HEK293T (cell line): Measurements from ENCODE around the gene CEP83.
"Not testable (repeated sequence)": the region's sequence is repeated elsewhere in the genome, so short reads cannot be mapped to it uniquely, and the experiment has no call there.

ENCODE experiments used
- CTCF ChIA-PET: fragments of 350-600 bp; formaldehyde crosslinking; extraction: SDS; loops from one replicate; lab custom pipeline; 2021; ENCODE audit warnings: antibody characterized with exemption, inconsistent platforms; lab: Yijun Ruan, JAX
- POLR2A ChIA-PET: fragments of 350-600 bp; formaldehyde crosslinking; extraction: SDS; loops from one replicate; lab custom pipeline; 2020; ENCODE audit warnings: antibody characterized with exemption, inconsistent platforms; lab: Yijun Ruan, JAX
- DNase-seq: peaks from one replicate; pipeline ENCODE4 v3.0.0; 2012; ENCODE audit warnings: mixed read lengths; ENCODE audit errors: extremely low spot score
- ARNT ChIP-seq: fragments of 450-650 bp; IDR thresholded peaks from 2 replicates; pipeline ENCODE4 v1.6.1; 2017; ENCODE audit warnings: mild to moderate bottlenecking
- BHLHE40 ChIP-seq: fragments of 450-650 bp; IDR thresholded peaks from 2 replicates; pipeline ENCODE4 v1.6.1; 2016; ENCODE audit warnings: mild to moderate bottlenecking, moderate library complexity, borderline replicate concordance
- CTBP1 ChIP-seq: fragments of 450-650 bp; IDR thresholded peaks from 2 replicates; pipeline ENCODE4 v1.6.1; 2016; ENCODE audit warnings: borderline replicate concordance
- ELF4 ChIP-seq: fragments of 450-650 bp; IDR thresholded peaks from 2 replicates; pipeline ENCODE4 v1.6.1; 2017; ENCODE audit warnings: antibody characterized with exemption
- FOXA1 ChIP-seq: fragments of 450-650 bp; IDR thresholded peaks from 2 replicates; pipeline ENCODE4 v1.6.1; 2016; ENCODE audit warnings: mild to moderate bottlenecking
- FOXK2 ChIP-seq: fragments of 450-650 bp; IDR thresholded peaks from 2 replicates; pipeline ENCODE4 v1.6.1; 2016; ENCODE audit warnings: mild to moderate bottlenecking
- FOXM1 ChIP-seq: fragments of 450-650 bp; IDR thresholded peaks from 2 replicates; pipeline ENCODE4 v1.6.1; 2017; ENCODE audit warnings: mild to moderate bottlenecking, borderline replicate concordance
- HDGF ChIP-seq: fragments of 450-650 bp; IDR thresholded peaks from 2 replicates; pipeline ENCODE4 v1.6.1; 2017; ENCODE audit warnings: antibody characterized with exemption, borderline replicate concordance
- L3MBTL2 ChIP-seq: fragments of 450-650 bp; conservative IDR thresholded peaks from 2 replicates; pipeline ENCODE4 v1.6.1; 2016; ENCODE audit warnings: mild to moderate bottlenecking
- LEF1 ChIP-seq: fragments of 450-650 bp; IDR thresholded peaks from 2 replicates; pipeline ENCODE4 v1.6.1; 2017; ENCODE audit warnings: mild to moderate bottlenecking, borderline replicate concordance
- NFRKB ChIP-seq: fragments of 450-650 bp; IDR thresholded peaks from 2 replicates; pipeline ENCODE4 v1.6.1; 2016; ENCODE audit warnings: mild to moderate bottlenecking, moderate library complexity
- PKNOX1 ChIP-seq: fragments of 450-650 bp; IDR thresholded peaks from 2 replicates; pipeline ENCODE4 v1.6.1; 2016
- SP1 ChIP-seq: fragments of 450-650 bp; IDR thresholded peaks from 2 replicates; pipeline ENCODE4 v1.6.1; 2017
- SUZ12 ChIP-seq: fragments of 450-650 bp; IDR thresholded peaks from 2 replicates; pipeline ENCODE4 v1.6.1; 2016; ENCODE audit warnings: mild to moderate bottlenecking
- TARDBP ChIP-seq: fragments of 450-650 bp; IDR thresholded peaks from 2 replicates; pipeline ENCODE4 v1.6.1; 2016
- ZNF384 ChIP-seq: fragments of 450-650 bp; IDR thresholded peaks from 2 replicates; pipeline ENCODE4 v1.6.1; 2016

The CEP83 gene

GRCh38 chr12:94329366-94329765, 130.3 kb downstream of the CEP83 start:
- ChIA-PET CTCF (interaction anchor here (1.0 kb wide), 1 partner anchor 205 kb away, joined by 3 read pairs; no protein-coding TSS in a partner anchor), POLR2A (no interaction called here)
- no peak for TF ChIP-seq ARNT
- no peak for TF ChIP-seq FOXA1
- TF ChIP-seq HDGF, result no peak
- TF ChIP-seq CTBP1, result no peak
- TF ChIP-seq ELF4, result no peak
- no peak for TF ChIP-seq LEF1
- no peak for TF ChIP-seq FOXK2
- no peak for TF ChIP-seq SP1
- no peak for TF ChIP-seq PKNOX1
- no peak for TF ChIP-seq ZNF384
- TF ChIP-seq BHLHE40, result no peak
- no peak for TF ChIP-seq TARDBP
- TF ChIP-seq L3MBTL2, result no peak
- TF ChIP-seq NFRKB, result no peak
- no peak for TF ChIP-seq SUZ12
- no peak for TF ChIP-seq FOXM1
- DNase-seq, result no peak

- ChIA-PET CTCF (no interaction called here), POLR2A (no interaction called here)
- DNase-seq, result no peak
- TF ChIP-seq FOXK2 (no peak), FOXM1 (no peak), LEF1 (no peak), HDGF (no peak), SUZ12 (no peak), FOXA1 (no peak), L3MBTL2 (no peak), PKNOX1 (no peak)
Measured at GRCh38 chr12:94327809-94328208, 131.9 kb downstream of the CEP83 start.

- DNase-seq, result no peak
- CTCF ChIA-PET, result no interaction called here
Measured at GRCh38 chr12:94326727-94327126, 132.9 kb downstream of the CEP83 start.

GRCh38 chr12:94326234-94326633, 133.4 kb downstream of the CEP83 start:
- CTCF ChIA-PET, result no interaction called here
- POLR2A ChIA-PET, result no interaction called here

More at GRCh38 chr12:94326727-94327126, 132.9 kb downstream of the CEP83 start:
- POLR2A ChIA-PET, result no interaction called here
- no peak for TF ChIP-seq NFRKB
- no peak for TF ChIP-seq FOXM1
- TF ChIP-seq HDGF, result no peak

GRCh38 chr12:94322346-94322745, 137.3 kb downstream of the CEP83 start:
- TF ChIP-seq PKNOX1 (no peak), FOXM1 (no peak), HDGF (no peak), TARDBP (no peak), BHLHE40 (no peak), CTBP1 (no peak), SP1 (no peak), LEF1 (no peak), ZNF384 (no peak), FOXA1 (no peak), ARNT (no peak), NFRKB (no peak), ELF4 (no peak), L3MBTL2 (no peak), FOXK2 (no peak), SUZ12 (no peak)
- DNase-seq, result no peak
- CTCF ChIA-PET, result no interaction called here
- POLR2A ChIA-PET, result no interaction called here

More at GRCh38 chr12:94326234-94326633, 133.4 kb downstream of the CEP83 start:
- TF ChIP-seq TARDBP, result no peak
- TF ChIP-seq FOXA1, result no peak
- no peak for TF ChIP-seq HDGF
- no peak for DNase-seq

- ChIA-PET POLR2A (no interaction called here), CTCF (no interaction called here)
- DNase-seq, result no peak
- TF ChIP-seq HDGF, result no peak
- no peak for TF ChIP-seq FOXM1
- TF ChIP-seq NFRKB, result no peak
- TF ChIP-seq LEF1, result no peak
- TF ChIP-seq FOXK2, result no peak
- no peak for TF ChIP-seq FOXA1
- no peak for TF ChIP-seq SP1
- TF ChIP-seq ELF4, result no peak
- no peak for TF ChIP-seq SUZ12
- TF ChIP-seq TARDBP, result no peak
- no peak for TF ChIP-seq ARNT
- no peak for TF ChIP-seq PKNOX1
Measured at GRCh38 chr12:94320109-94320508, 139.6 kb downstream of the CEP83 start.

- ChIA-PET CTCF (no interaction called here), POLR2A (no interaction called here)
- no peak for DNase-seq
- no peak for TF ChIP-seq PKNOX1
- TF ChIP-seq SP1, result no peak
Measured at GRCh38 chr12:94318181-94318580, 141.5 kb downstream of the CEP83 start.

- DNase-seq, POLR2A ChIA-PET, CTCF ChIA-PET: not testable (repeated sequence)
Measured at GRCh38 chr12:94316600-94316999, 143.1 kb downstream of the CEP83 start.
